GM23338 (cell line): ENCODE results near the gene CBX2. TPM values are rescaled to one million over a fixed set of nuclear protein-coding genes. Genes with fewer than 3 reads are reported as not detected.

ENCODE experiments used
- ATAC-seq: fragments of 200-7000 bp; cut with Tn5 transposase; 3 replicates; pipeline ENCODE4 v1.9.1; 2020
- DNase-seq: peaks from one replicate; pipeline ENCODE4 v3.0.0-alpha.2; 2015; ENCODE audit warnings: low spot score
- H2AFZ ChIP-seq: fragments of 200-600 bp; sonication (generic); 2 replicates; pipeline ENCODE4 v1.8.0; 2016; ENCODE audit warnings: antibody characterized with exemption, mild to moderate bottlenecking, moderate library complexity
- H3F3A ChIP-seq: fragments of 200-600 bp; sonication (generic); replicated peaks from 2 replicates; pipeline ENCODE4 v1.8.0; 2017; ENCODE audit warnings: antibody characterized with exemption, mixed run types, low read depth
- H3K27ac ChIP-seq: fragments of 200-600 bp; sonication (generic); 2 replicates; pipeline ENCODE4 v1.6.1; 2016; ENCODE audit warnings: low read depth
- H3K27me3 ChIP-seq: fragments of 200-600 bp; sonication (generic); 2 replicates; pipeline ENCODE4 v1.8.0; 2016; ENCODE audit warnings: mild to moderate bottlenecking, mixed run types, moderate library complexity; ENCODE audit not compliant: insufficient read depth
- H3K36me3 ChIP-seq: fragments of 200-600 bp; sonication (generic); 2 replicates; pipeline ENCODE4 v1.8.0; 2016; ENCODE audit warnings: mild to moderate bottlenecking; ENCODE audit not compliant: insufficient read depth
- H3K4me1 ChIP-seq: fragments of 200-600 bp; sonication (generic); 2 replicates; pipeline ENCODE4 v1.8.0; 2016; ENCODE audit warnings: mild to moderate bottlenecking, moderate library complexity; ENCODE audit not compliant: insufficient read depth
- H3K4me2 ChIP-seq: fragments of 200-600 bp; sonication (generic); 2 replicates; pipeline ENCODE4 v1.7.1; 2017; ENCODE audit warnings: mixed run types
- H3K4me3 ChIP-seq: fragments of 200-600 bp; sonication (generic); 2 replicates; pipeline ENCODE4 v1.6.1; 2016; ENCODE audit warnings: mixed run types
- H3K79me2 ChIP-seq: fragments of 200-600 bp; sonication (generic); replicated peaks from 2 replicates; pipeline ENCODE4 v1.8.0; 2017; ENCODE audit warnings: mild to moderate bottlenecking; ENCODE audit not compliant: insufficient read depth
- H3K9me2 ChIP-seq: fragments of 200-600 bp; sonication (generic); 2 replicates; pipeline ENCODE4 v1.8.0; 2017; ENCODE audit not compliant: insufficient read depth
- H4K20me1 ChIP-seq: fragments of 200-600 bp; sonication (generic); replicated peaks from 2 replicates; pipeline ENCODE4 v1.8.0; 2017; ENCODE audit warnings: mild to moderate bottlenecking; ENCODE audit not compliant: insufficient read depth
- H3K27ac Mint-ChIP-seq: 2 replicates; pipeline ENCODE4 v1.8.0; 2020; ENCODE audit warnings: inconsistent platforms, mild to moderate bottlenecking, moderate library complexity, mixed read lengths
- H3K27me3 Mint-ChIP-seq: 3 replicates; pipeline ENCODE4 v1.8.0; 2022; ENCODE audit warnings: low read depth, mild to moderate bottlenecking, moderate library complexity, mixed read lengths, inconsistent platforms; ENCODE audit not compliant: insufficient read depth, poor library complexity
- H3K36me3 Mint-ChIP-seq: 3 replicates; pipeline ENCODE4 v1.8.0; 2021; ENCODE audit warnings: low read depth, mild to moderate bottlenecking, inconsistent platforms, moderate library complexity, mixed read lengths
- H3K4me1 Mint-ChIP-seq: 3 replicates; pipeline ENCODE4 v1.8.0; 2020; ENCODE audit warnings: mild to moderate bottlenecking, inconsistent platforms, mixed read lengths
- H3K4me3 Mint-ChIP-seq: 3 replicates; pipeline ENCODE4 v1.8.0; 2021; ENCODE audit warnings: moderate library complexity, mild to moderate bottlenecking, inconsistent platforms, mixed read lengths
- H3K9me3 Mint-ChIP-seq: 3 replicates; pipeline ENCODE4 v1.8.0; 2020; ENCODE audit warnings: moderate library complexity, mild to moderate bottlenecking, inconsistent platforms, mixed read lengths
- CREB1 ChIP-seq: fragments of 250-450 bp; sonication (Bioruptor Pico); IDR thresholded peaks from 2 replicates; pipeline ENCODE4 v1.5.0; 2020; ENCODE audit warnings: low read depth, mild to moderate bottlenecking, moderate library complexity
- ETS1 ChIP-seq: IDR thresholded peaks from 2 replicates; pipeline ENCODE4 v1.6.1; 2016; ENCODE audit warnings: antibody characterized with exemption
- EZH2 ChIP-seq: fragments of 200-600 bp; sonication (generic); IDR thresholded peaks from one replicate; pipeline ENCODE4 v1.8.0; 2017; ENCODE audit warnings: antibody characterized with exemption, mild to moderate bottlenecking, low read depth; ENCODE audit not compliant: unreplicated experiment
- EZH2phosphoT487 ChIP-seq: fragments of 200-600 bp; sonication (generic); IDR thresholded peaks from one replicate; pipeline ENCODE4 v1.8.1; 2018; ENCODE audit warnings: antibody characterized with exemption; ENCODE audit not compliant: unreplicated experiment
- JUNB ChIP-seq: IDR thresholded peaks from one replicate; pipeline ENCODE4 v1.6.1; 2016; ENCODE audit warnings: antibody characterized with exemption; ENCODE audit not compliant: unreplicated experiment
- NANOG ChIP-seq: IDR thresholded peaks from 2 replicates; pipeline ENCODE4 v1.6.1; 2016; ENCODE audit warnings: antibody characterized with exemption, borderline replicate concordance
- POLR2AphosphoS5 ChIP-seq: IDR thresholded peaks from 2 replicates; pipeline ENCODE4 v1.6.1; 2016; ENCODE audit warnings: antibody characterized with exemption, low read depth
- REST ChIP-seq: IDR thresholded peaks from one replicate; pipeline ENCODE4 v1.6.1; 2018; ENCODE audit warnings: antibody characterized with exemption; ENCODE audit not compliant: unreplicated experiment
- STAT1 ChIP-seq: IDR thresholded peaks from one replicate; pipeline ENCODE4 v1.6.1; 2016; ENCODE audit warnings: antibody characterized with exemption; ENCODE audit not compliant: unreplicated experiment
- ZNF114 ChIP-seq: fragments of 250-450 bp; sonication (Bioruptor Pico); IDR thresholded peaks from 2 replicates; pipeline ENCODE4 v1.5.0; 2020; ENCODE audit warnings: mild to moderate bottlenecking, moderate library complexity
- ZNF331 ChIP-seq: fragments of 250-450 bp; sonication (Bioruptor Pico); IDR thresholded peaks from 2 replicates; pipeline ENCODE4 v1.5.0; 2020; ENCODE audit warnings: low read depth, mild to moderate bottlenecking, moderate library complexity
- polyA plus RNA-seq: library from polyadenylated mRNA; unstranded; fragments of >200 nt; fragmentation: Nextera tagmentation; extraction: Ambion mirVana; gene quantifications from 2 replicates; pipeline ENCODE4 v1.2.1, GENCODE V29; 2016
- total RNA-seq: library from RNA; depleted of rRNA; stranded (reverse); fragments of >200 nt; shearing (Covaris generic); gene quantifications from 2 replicates; pipeline ENCODE4 v1.2.3, GENCODE V29; 2014
- TF ChIP-seq, protein P1 (sequence below), 2 experiments: fragments of 200-600 bp in 1 of 2; sonication (generic) in 1 of 2; conservative IDR thresholded peaks; 2 replicates each; pipeline versions ENCODE4 v1.5.1 to v1.6.1; 2016 to 2017; ENCODE audit warnings: antibody characterized with exemption in 2 of 2, low read depth in 2 of 2, mild to moderate bottlenecking in 2 of 2, moderate library complexity in 1 of 2
- TF ChIP-seq, protein P2 (sequence below): fragments of 250-450 bp; sonication (Bioruptor Pico); IDR thresholded peaks from 2 replicates; pipeline ENCODE4 v1.5.0; 2020; ENCODE audit warnings: mild to moderate bottlenecking, moderate library complexity

The CBX2 gene
- total and polyA plus RNA-seq, 2 experiments from 2014 or later, result 26.6 to 114 TPM

DNA sequence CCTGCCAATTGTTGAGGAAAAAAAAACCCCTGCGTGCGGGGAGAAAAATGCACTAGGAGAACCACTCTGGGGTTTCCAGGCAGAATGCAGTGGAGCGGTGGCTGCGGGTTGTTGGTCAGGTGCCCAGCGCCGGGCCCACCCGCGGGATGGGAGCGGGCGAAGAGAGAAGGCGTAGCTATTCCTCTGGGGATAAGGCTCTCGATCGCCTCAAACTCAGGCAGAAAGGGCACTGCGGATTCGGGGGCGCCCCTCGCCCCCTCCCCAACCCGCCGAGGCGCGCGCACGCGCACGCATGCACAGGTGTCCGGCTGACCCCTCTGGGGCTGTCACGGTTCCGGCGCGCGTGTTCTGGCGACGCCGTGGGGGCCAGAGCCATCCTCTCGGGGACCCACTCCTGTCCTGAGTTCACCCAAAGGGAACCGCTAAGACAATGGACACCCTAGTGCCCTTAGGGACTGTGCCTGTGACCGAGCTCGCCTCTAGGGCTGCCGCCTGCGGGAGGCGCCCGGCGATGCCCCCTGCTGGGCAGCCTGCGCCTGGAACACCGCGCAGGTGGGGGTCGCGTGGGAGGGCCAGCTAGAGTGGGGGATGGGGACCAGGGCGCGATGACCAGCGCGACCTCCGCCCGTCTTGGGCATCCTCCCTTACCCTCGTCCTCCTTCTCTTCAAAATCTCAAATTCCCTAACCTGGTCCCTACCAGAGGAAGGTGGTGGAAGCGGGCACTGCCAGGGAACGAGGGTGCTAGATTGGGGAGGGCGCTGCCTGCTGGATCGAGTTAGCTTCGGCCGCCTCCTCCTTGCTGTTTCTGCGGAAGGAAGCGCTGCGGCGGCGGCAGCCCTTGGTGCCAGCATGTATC is 33.3 kb downstream of the CBX2 start:
- TF ChIP-seq NANOG (no peak), REST (no peak), ZNF114 (CRISPR knock-in tag) (no peak), ZNF331 (CRISPR knock-in tag) (no peak), STAT1 (no peak), POLR2AphosphoS5 (no peak), ETS1 (no peak), EZH2 (peak; percentile 65), EZH2phosphoT487 (no peak), CREB1 (no peak), JUNB (no peak)
- TF ChIP-seq, protein P1, sequence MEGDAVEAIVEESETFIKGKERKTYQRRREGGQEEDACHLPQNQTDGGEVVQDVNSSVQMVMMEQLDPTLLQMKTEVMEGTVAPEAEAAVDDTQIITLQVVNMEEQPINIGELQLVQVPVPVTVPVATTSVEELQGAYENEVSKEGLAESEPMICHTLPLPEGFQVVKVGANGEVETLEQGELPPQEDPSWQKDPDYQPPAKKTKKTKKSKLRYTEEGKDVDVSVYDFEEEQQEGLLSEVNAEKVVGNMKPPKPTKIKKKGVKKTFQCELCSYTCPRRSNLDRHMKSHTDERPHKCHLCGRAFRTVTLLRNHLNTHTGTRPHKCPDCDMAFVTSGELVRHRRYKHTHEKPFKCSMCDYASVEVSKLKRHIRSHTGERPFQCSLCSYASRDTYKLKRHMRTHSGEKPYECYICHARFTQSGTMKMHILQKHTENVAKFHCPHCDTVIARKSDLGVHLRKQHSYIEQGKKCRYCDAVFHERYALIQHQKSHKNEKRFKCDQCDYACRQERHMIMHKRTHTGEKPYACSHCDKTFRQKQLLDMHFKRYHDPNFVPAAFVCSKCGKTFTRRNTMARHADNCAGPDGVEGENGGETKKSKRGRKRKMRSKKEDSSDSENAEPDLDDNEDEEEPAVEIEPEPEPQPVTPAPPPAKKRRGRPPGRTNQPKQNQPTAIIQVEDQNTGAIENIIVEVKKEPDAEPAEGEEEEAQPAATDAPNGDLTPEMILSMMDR (conservative IDR thresholded peaks at IDR 0.05; ENCODE audit: low read depth in 2 of 2), result peak; percentile 37 to 46
- TF ChIP-seq, protein P2, sequence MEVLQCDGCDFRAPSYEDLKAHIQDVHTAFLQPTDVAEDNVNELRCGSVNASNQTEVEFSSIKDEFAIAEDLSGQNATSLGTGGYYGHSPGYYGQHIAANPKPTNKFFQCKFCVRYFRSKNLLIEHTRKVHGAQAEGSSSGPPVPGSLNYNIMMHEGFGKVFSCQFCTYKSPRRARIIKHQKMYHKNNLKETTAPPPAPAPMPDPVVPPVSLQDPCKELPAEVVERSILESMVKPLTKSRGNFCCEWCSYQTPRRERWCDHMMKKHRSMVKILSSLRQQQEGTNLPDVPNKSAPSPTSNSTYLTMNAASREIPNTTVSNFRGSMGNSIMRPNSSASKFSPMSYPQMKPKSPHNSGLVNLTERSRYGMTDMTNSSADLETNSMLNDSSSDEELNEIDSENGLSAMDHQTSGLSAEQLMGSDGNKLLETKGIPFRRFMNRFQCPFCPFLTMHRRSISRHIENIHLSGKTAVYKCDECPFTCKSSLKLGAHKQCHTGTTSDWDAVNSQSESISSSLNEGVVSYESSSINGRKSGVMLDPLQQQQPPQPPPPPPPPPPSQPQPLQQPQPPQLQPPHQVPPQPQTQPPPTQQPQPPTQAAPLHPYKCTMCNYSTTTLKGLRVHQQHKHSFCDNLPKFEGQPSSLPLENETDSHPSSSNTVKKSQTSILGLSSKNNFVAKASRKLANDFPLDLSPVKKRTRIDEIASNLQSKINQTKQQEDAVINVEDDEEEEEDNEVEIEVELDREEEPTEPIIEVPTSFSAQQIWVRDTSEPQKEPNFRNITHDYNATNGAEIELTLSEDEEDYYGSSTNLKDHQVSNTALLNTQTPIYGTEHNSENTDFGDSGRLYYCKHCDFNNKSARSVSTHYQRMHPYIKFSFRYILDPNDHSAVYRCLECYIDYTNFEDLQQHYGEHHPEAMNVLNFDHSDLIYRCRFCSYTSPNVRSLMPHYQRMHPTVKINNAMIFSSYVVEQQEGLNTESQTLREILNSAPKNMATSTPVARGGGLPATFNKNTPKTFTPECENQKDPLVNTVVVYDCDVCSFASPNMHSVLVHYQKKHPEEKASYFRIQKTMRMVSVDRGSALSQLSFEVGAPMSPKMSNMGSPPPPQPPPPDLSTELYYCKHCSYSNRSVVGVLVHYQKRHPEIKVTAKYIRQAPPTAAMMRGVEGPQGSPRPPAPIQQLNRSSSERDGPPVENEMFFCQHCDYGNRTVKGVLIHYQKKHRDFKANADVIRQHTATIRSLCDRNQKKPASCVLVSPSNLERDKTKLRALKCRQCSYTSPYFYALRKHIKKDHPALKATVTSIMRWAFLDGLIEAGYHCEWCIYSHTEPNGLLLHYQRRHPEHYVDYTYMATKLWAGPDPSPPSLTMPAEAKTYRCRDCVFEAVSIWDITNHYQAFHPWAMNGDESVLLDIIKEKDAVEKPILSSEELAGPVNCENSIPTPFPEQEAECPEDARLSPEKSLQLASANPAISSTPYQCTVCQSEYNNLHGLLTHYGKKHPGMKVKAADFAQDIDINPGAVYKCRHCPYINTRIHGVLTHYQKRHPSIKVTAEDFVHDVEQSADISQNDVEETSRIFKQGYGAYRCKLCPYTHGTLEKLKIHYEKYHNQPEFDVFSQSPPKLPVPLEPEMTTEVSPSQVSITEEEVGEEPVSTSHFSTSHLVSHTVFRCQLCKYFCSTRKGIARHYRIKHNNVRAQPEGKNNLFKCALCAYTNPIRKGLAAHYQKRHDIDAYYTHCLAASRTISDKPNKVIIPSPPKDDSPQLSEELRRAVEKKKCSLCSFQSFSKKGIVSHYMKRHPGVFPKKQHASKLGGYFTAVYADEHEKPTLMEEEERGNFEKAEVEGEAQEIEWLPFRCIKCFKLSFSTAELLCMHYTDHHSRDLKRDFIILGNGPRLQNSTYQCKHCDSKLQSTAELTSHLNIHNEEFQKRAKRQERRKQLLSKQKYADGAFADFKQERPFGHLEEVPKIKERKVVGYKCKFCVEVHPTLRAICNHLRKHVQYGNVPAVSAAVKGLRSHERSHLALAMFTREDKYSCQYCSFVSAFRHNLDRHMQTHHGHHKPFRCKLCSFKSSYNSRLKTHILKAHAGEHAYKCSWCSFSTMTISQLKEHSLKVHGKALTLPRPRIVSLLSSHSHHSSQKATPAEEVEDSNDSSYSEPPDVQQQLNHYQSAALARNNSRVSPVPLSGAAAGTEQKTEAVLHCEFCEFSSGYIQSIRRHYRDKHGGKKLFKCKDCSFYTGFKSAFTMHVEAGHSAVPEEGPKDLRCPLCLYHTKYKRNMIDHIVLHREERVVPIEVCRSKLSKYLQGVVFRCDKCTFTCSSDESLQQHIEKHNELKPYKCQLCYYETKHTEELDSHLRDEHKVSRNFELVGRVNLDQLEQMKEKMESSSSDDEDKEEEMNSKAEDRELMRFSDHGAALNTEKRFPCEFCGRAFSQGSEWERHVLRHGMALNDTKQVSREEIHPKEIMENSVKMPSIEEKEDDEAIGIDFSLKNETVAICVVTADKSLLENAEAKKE (CRISPR knock-in tag), result no peak
- no peak overlapping the region for H3K27ac ChIP-seq
- Mint-ChIP-seq H3K27ac (no peak overlapping the region), H3K36me3 (peaks cover 3% of the 10 kb centered on the region; the same call in 1 of the 3 replicates), H3K9me3 (peaks cover 6% of the 10 kb centered on the region; the same call in 1 of the 3 replicates), H3K27me3 (peaks cover 90% of the 10 kb centered on the region), H3K4me1 (peaks cover 41% of the 10 kb centered on the region), H3K4me3 (peak overlapping the region; percentile 60)
- no peak overlapping the region for H2AFZ ChIP-seq
- ATAC-seq (no peak), DNase-seq (no peak)
- peak overlapping the region; percentile 41 for H3K4me3 ChIP-seq
- H3K79me2 ChIP-seq, result no peaks in the 10 kb centered on the region
- no peaks in the 10 kb centered on the region for H3K9me2 ChIP-seq
- peaks cover 38% of the 10 kb centered on the region for H3K4me1 ChIP-seq
- H3K36me3 ChIP-seq, result no peaks in the 10 kb centered on the region
- peaks cover 94% of the 10 kb centered on the region for H3K27me3 ChIP-seq
- H4K20me1 ChIP-seq, result peaks cover 6% of the 10 kb centered on the region
- peak overlapping the region; percentile 77 for H3K4me2 ChIP-seq
- H3F3A ChIP-seq, result peaks cover 35% of the 10 kb centered on the region
